Cardiac muscle cell (in vitro differentiated cells and primary cell): ENCODE results near the gene TRIM52. TPM values are rescaled to one million over a fixed set of nuclear protein-coding genes. Genes with fewer than 3 reads are reported as not detected.

ENCODE experiments used
- DNase-seq, 2 donors: peaks; one replicate each; pipeline versions ENCODE4 v3.0.0 to v3.0.0-alpha.2; 2010 to 2017; ENCODE audit warnings: low read depth in 1 of 2, low spot score in 1 of 2
- H3K27ac ChIP-seq: fragments of 200-600 bp; sonication (generic); 2 replicates; pipeline ENCODE4 v1.5.1; 2016
- H3K27me3 ChIP-seq: fragments of 200-600 bp; sonication (generic); 2 replicates; pipeline ENCODE4 v1.6.0; 2016; ENCODE audit warnings: control low read depth
- H3K36me3 ChIP-seq: fragments of 200-600 bp; sonication (generic); 2 replicates; pipeline ENCODE4 v1.5.1; 2016; ENCODE audit warnings: control low read depth
- H3K4me1 ChIP-seq: fragments of 200-600 bp; sonication (generic); 2 replicates; pipeline ENCODE4 v1.8.1; 2017; ENCODE audit warnings: low read depth, mild to moderate bottlenecking, mixed run types
- H3K4me3 ChIP-seq: fragments of 200-600 bp; sonication (generic); 2 replicates; pipeline ENCODE4 v1.5.1; 2016; ENCODE audit warnings: mild to moderate bottlenecking
- H3K9me3 ChIP-seq: fragments of 200-600 bp; sonication (generic); 2 replicates; pipeline ENCODE4 v1.5.1; 2017; ENCODE audit warnings: low read depth, mild to moderate bottlenecking, control low read depth
- CTCF ChIP-seq: IDR thresholded peaks from 2 replicates; pipeline ENCODE4 v1.5.1; 2012; ENCODE audit warnings: low read depth, mild to moderate bottlenecking, low read length
- polyA plus RNA-seq: library from polyadenylated mRNA; unstranded; fragments of >200 nt; fragmentation: Nextera tagmentation; extraction: Ambion mirVana; gene quantifications from 2 replicates; pipeline ENCODE4 v1.2.1, GENCODE V29; 2016
- total RNA-seq: library from RNA; depleted of rRNA; stranded (reverse); fragments of >200 nt; gene quantifications from 2 replicates; pipeline ENCODE4 v1.2.3, GENCODE V29; 2016

The TRIM52 gene
- total and polyA plus RNA-seq, 2 experiments from 2014 or later = 10.5 to 12.3 TPM

GRCh38 chr5:181220178-181220515 is 40.8 kb downstream of the TRIM52 start:
- no peak overlapping the region for H3K27ac ChIP-seq
- TF ChIP-seq CTCF = no peak
- H3K27me3 ChIP-seq = peaks cover 10% of the 10 kb centered on the region
- H3K9me3 ChIP-seq = no peaks in the 10 kb centered on the region
- no peaks in the 10 kb centered on the region for H3K36me3 ChIP-seq
- no peaks in the 10 kb centered on the region for H3K4me1 ChIP-seq
- H3K4me3 ChIP-seq = no peak overlapping the region
- no peak for DNase-seq

- Histone ChIP-seq H3K4me1 (no peaks in the 10 kb centered on the region), H3K36me3 (no peaks in the 10 kb centered on the region), H3K27ac (no peak overlapping the region), H3K27me3 (peaks cover 10% of the 10 kb centered on the region), H3K9me3 (no peaks in the 10 kb centered on the region), H3K4me3 (no peak overlapping the region)
- no peak for DNase-seq
- no peak for TF ChIP-seq CTCF
Observed at GRCh38 chr5:181219262-181220177, 41.4 kb downstream of the TRIM52 start.

GRCh38 chr5:181218795-181219124 is 42.2 kb downstream of the TRIM52 start:
- no peaks in the 10 kb centered on the region for H3K4me1 ChIP-seq
- H3K36me3 ChIP-seq = no peaks in the 10 kb centered on the region
- TF ChIP-seq CTCF = no peak
- peak overlapping the region; percentile 28 for H3K4me3 ChIP-seq
- H3K27me3 ChIP-seq = peaks cover 11% of the 10 kb centered on the region
- no peaks in the 10 kb centered on the region for H3K9me3 ChIP-seq
- H3K27ac ChIP-seq = no peak overlapping the region
- DNase-seq = no peak

DNA sequence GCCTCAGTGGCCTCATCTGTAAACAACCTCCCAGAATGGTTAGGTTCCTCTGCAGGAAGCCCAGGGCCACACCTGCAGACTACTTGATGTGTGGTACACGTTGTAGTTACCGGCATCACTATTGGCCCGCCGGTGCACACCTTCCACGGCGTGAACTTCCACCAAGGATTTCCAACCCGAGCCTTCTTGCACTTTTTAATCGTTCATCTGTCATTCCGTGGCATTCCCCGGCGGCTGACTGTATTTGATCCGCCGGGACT is 43.2 kb downstream of the TRIM52 start:
- Histone ChIP-seq H3K36me3 (no peaks in the 10 kb centered on the region), H3K4me1 (no peaks in the 10 kb centered on the region), H3K27me3 (peaks cover 22% of the 10 kb centered on the region), H3K9me3 (no peaks in the 10 kb centered on the region), H3K4me3 (peak overlapping the region; percentile 28), H3K27ac (no peak overlapping the region)
- TF ChIP-seq CTCF = no peak
- DNase-seq = peak in 1 of 2 donors; percentile 21

- Histone ChIP-seq H3K27ac (no peak overlapping the region), H3K4me3 (peak overlapping the region; percentile 28), H3K9me3 (no peaks in the 10 kb centered on the region), H3K4me1 (no peaks in the 10 kb centered on the region), H3K36me3 (no peaks in the 10 kb centered on the region), H3K27me3 (peaks cover 26% of the 10 kb centered on the region)
- DNase-seq = peak; percentile 68
- TF ChIP-seq CTCF = no peak
Observed at GRCh38 chr5:181217111-181217802, 43.7 kb downstream of the TRIM52 start.
